ENCODE measurements around the gene KNSTRN.

DNA sequence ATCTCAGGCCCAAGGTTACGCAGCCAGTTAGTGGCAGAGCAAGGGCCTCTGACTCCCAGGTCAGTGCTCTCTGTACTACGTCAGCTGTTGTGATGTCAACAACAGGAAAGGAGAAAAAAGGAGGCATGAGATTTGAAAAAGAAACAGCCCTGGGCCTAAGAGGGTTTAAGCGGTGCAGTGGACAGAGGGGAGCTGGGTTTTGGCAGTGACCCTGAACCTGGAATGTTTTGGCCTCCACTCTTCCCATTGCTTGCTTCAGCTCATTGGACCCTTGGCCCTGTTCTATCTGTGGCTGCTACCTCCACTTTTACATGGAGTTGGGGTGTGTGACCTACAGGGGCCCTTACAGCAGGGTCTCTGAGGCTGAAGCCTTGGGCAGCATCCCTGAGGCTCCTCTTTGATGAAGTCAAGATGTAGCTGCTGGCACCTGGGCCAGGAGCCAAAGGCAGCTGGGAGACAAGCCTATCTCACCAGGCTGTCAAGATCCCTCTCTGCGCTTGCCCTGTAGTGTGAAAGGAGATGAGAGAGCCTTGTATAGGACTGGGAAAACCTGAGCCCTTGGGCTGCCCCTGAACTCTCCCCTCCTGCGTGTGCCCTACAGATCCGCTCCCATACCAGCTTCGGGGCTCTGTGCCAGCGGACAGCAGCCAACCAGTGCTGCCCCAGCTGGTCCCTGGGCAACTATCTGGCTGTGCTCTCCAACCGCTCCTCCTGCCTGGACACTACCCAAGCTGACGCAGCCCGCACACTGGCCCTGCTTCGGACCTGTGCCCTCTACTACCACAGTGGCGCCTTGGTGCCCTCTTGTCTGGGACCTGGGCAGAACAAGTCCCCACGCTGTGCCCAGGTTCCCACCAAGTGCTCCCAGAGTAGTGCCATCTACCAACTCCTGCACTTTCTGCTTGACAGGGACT lies 15.8 kb upstream of the KNSTRN start:
- TF ChIP-seq, protein P1, sequence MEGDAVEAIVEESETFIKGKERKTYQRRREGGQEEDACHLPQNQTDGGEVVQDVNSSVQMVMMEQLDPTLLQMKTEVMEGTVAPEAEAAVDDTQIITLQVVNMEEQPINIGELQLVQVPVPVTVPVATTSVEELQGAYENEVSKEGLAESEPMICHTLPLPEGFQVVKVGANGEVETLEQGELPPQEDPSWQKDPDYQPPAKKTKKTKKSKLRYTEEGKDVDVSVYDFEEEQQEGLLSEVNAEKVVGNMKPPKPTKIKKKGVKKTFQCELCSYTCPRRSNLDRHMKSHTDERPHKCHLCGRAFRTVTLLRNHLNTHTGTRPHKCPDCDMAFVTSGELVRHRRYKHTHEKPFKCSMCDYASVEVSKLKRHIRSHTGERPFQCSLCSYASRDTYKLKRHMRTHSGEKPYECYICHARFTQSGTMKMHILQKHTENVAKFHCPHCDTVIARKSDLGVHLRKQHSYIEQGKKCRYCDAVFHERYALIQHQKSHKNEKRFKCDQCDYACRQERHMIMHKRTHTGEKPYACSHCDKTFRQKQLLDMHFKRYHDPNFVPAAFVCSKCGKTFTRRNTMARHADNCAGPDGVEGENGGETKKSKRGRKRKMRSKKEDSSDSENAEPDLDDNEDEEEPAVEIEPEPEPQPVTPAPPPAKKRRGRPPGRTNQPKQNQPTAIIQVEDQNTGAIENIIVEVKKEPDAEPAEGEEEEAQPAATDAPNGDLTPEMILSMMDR (IDR thresholded peaks at IDR 0.05 in 8 of 11, conservative IDR thresholded peaks at IDR 0.05 in 3 of 11): no peak
- TF ChIP-seq POLR2AphosphoS5 (IDR thresholded peaks at IDR 0.05): no peak

Data from spleen (tissue), 7 donors.